ENCODE data around the gene ZNF507.

DNA sequence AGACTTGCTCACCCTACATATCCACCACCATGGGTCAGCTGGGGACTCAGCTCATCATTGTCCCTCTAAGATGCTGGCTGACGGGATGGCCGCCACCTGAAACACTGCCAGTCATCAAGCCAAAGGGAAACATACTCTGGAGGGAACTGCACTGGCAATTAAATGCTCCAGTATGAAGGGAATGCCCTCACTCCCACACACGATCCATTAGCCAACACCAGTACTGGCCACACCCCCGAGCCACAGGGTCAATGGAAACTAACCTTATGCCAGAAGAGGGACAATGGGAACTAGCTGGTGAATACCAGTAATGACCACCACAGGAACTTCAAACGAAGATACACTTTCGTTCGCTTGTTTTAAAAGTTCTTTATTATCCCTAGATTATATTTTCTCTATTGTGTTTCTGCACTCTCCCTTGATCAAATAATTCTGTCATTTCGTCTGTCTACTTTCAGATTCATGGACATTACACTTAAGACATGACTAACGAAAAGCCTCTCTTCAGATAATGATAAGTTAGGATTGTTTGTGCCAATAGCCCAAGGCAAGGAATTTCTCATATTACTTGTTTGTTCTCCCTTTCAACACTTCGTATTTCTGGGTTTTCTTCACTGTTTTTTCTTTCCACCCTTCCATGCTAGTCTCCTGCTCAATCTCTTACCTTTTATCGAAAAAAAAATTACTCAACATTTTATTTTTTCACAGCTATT lies 1.7 kb upstream of the ZNF507 start:
- TF ChIP-seq, protein P1, sequence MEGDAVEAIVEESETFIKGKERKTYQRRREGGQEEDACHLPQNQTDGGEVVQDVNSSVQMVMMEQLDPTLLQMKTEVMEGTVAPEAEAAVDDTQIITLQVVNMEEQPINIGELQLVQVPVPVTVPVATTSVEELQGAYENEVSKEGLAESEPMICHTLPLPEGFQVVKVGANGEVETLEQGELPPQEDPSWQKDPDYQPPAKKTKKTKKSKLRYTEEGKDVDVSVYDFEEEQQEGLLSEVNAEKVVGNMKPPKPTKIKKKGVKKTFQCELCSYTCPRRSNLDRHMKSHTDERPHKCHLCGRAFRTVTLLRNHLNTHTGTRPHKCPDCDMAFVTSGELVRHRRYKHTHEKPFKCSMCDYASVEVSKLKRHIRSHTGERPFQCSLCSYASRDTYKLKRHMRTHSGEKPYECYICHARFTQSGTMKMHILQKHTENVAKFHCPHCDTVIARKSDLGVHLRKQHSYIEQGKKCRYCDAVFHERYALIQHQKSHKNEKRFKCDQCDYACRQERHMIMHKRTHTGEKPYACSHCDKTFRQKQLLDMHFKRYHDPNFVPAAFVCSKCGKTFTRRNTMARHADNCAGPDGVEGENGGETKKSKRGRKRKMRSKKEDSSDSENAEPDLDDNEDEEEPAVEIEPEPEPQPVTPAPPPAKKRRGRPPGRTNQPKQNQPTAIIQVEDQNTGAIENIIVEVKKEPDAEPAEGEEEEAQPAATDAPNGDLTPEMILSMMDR (IDR thresholded peaks at IDR 0.05; ENCODE audit: control extremely low read depth in 1 of 3, insufficient read depth in 1 of 3, low read depth in 1 of 3, low read length in 3 of 3) = no peak
- no peak for TF ChIP-seq TCF12 (IDR thresholded peaks at IDR 0.05; ENCODE audit: low read depth, low read length)
- TF ChIP-seq POLR2A (IDR thresholded peaks at IDR 0.05; ENCODE audit: control extremely low read depth in 1 of 2, low read depth in 2 of 2, low read length in 2 of 2) = no peak
- TF ChIP-seq EZH2 (IDR thresholded peaks at IDR 0.05; ENCODE audit: low read depth, low read length, severe bottlenecking) = no peak
- no peak for TF ChIP-seq FOSL1 (IDR thresholded peaks at IDR 0.05; ENCODE audit: insufficient read depth, low read depth, low read length)
- TF ChIP-seq YY1 (IDR thresholded peaks at IDR 0.05; ENCODE audit: low read depth, low read length) = no peak
- no peak for TF ChIP-seq TEAD4 (IDR thresholded peaks at IDR 0.05; ENCODE audit: low read depth, low read length)
- no peak for TF ChIP-seq EP300 (IDR thresholded peaks at IDR 0.05; ENCODE audit: borderline replicate concordance in 1 of 2, low read depth in 2 of 2, low read length in 2 of 2)
- no peak for TF ChIP-seq RAD21 (IDR thresholded peaks at IDR 0.05 in 1 of 2, conservative IDR thresholded peaks at IDR 0.05 in 1 of 2; ENCODE audit: low read depth in 2 of 2, low read length in 2 of 2)
- TF ChIP-seq RFX5 (IDR thresholded peaks at IDR 0.05; ENCODE audit: borderline replicate concordance, low read depth, low read length) = no peak
- TF ChIP-seq SIN3A (conservative IDR thresholded peaks at IDR 0.05 in 1 of 2, IDR thresholded peaks at IDR 0.05 in 1 of 2; ENCODE audit: low read depth in 1 of 2, low read length in 2 of 2) = no peak
